VCaP (cell line): ENCODE results near the gene PRSS36.
A peak's percentile ranks its signal among the peaks of the same experiment; 100 is the strongest.
"Not testable (repeated sequence)": the region's sequence is repeated elsewhere in the genome, so short reads cannot be mapped to it uniquely, and the experiment has no call there.

ENCODE experiments used
- H3K27ac ChIP-seq: fragments of 450-650 bp; 2 replicates; pipeline ENCODE4 v1.5.1; 2017
- CTCF ChIP-seq: fragments of 450-650 bp; conservative IDR thresholded peaks from 2 replicates; pipeline ENCODE4 v1.5.1; 2017; ENCODE audit warnings: mild to moderate bottlenecking, moderate library complexity

PRSS36 gene

GRCh38 chr16:31149332-31149731 is 534 bp downstream of the PRSS36 start:
- TF ChIP-seq CTCF: no peak
- no peak overlapping the region for H3K27ac ChIP-seq

GRCh38 chr16:31148896-31149295 is 970 bp downstream of the PRSS36 start:
- no peak for TF ChIP-seq CTCF
- no peak overlapping the region for H3K27ac ChIP-seq

DNA sequence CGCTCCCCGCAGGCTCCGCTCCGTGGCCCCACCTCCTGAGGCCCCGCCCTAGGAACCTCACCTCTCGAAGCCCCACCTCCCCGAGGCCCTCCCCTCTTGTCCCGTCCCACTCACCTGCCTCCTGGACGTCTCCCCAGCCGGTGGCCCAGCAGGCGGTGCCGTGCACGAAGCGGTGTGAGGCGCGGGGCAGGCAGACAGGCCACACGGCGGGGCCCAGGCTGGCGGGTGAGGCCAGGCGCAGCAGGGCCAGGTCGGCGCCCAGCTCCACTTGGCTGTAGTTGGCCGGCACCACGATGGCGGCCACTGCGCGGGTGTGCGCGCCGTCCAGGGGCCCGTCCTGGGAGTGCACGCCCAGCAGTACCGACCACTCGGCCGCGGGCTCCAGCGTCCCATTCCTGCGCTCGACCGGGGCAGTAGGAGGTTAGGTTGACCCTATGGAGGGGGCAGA is 1.6 kb downstream of the PRSS36 start:
- no peak overlapping the region for H3K27ac ChIP-seq
- no peak for TF ChIP-seq CTCF

DNA sequence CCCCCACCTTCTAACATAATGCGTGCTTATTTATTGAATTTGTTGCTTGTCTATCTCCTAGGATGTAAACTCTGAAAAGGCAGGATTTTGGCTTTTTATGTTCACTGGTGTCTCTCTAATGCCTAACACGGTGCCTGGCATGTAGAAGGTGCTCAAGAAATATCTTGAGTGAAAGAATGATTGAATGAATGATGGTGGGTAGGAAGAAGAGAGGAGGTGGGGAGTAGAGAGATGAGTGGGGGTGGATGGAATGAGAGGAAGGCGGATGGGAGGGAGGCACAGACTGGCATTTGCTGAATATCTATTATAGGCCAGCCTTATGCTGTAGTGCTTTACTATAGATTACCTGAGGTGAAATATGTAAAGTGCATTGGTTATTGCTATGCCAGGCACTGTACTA is 2.3 kb downstream of the PRSS36 start:
- TF ChIP-seq CTCF: no peak
- H3K27ac ChIP-seq: no peak overlapping the region

DNA sequence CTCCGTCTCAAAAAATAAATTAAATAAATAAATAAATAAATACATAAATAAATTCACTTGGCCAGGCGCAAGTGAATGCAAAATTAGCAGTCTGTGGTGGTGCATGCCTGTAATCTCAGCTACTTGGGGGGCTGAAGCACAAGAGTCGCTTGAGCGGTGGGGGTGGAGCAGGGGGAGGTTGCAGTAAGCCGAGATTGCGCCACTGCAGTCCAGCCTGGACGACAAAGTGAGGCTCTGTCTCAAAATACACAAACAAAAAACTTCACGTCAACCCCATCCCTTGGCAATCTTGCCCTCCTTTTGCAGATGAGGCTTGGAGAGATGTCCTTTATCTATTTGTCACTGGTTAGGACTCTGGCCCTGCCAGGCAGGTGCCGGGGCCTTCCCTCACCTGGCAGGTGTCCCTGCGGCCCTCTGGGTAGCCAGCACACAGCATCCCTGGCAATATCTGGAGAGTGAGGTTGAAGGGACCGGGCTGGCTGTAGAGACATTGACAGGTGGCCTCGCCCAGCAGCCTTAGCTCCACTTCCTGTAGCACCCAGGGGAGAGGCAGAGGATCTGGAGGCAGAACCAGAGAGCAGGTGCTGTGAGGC is 4.4 kb downstream of the PRSS36 start:
- H3K27ac ChIP-seq: no peak overlapping the region
- TF ChIP-seq CTCF: no peak

DNA sequence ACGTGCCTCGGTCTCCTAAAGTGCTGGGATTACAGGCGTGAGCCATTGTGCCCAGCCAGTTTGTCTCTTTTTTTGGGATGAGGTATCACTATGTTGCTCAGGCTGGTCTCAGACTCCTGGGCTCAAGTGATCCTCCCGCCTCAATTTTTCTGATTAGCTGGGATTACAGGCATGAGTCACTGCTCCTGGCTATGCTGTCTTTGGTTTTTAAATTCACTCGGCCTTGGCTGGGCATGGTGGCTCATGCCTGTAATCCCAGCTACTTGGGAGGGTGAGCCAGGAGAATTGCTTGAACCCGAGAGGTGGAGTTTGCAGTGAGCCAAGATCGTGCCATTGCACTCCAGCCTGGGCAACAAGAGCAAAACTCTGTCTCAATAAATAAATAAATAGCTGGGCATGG is 5.4 kb downstream of the PRSS36 start:
- not testable (repeated sequence) for H3K27ac ChIP-seq

DNA sequence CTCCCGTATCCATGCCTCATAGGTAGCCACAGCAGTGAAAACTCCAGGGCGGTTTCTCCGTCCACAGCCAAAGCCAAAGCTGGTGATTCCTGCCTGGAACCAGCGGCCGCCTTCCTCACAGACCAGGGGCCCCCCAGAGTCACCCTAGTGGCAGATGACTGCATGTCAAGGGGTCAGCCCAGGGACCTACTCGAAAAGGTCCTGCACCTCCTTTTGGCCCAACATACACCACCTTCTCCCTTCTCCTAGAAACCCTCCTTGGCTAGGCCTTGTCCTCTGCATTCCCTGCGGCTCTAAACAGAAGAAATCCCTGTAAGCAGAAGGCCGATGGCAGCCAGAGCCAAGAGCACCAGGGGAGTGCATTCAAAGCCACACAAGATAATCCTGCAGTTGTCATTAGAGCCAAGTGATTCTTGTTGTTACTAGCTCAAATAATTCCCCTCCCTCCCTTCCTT is 6.1 kb downstream of the PRSS36 start:
- TF ChIP-seq CTCF: no peak
- no peak overlapping the region for H3K27ac ChIP-seq

DNA sequence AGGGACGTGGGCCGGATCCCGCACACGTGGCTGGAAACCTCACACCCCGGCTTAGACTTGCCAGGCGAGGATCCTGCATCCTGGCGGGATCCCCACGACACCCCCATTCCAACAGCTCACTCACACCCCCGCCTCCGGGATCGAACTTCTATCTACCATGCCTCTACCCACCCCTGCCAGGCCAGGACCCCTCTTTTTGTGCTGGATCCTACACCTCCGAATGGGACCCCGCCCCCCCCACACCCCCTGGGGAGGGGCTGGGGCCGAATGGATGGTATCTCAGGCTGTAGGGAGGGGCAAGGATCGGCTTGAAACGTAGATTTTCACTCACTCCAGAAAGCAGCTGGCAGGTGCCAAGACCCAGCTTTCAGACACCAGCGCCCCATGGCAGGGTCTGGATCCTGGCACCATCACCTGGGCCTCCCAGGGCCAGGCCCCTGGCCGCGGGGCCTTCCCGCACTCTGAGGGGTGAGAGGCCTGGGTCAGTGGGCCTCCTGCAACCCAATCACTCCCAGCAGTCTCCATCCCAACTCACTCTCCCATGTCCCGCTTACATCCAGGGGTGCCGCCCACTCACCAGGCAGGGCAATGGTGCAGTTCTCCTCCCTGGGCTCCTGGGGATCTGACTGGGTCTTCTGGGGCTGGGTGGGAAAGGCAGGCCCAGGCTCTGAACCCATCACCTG is 6.7 kb downstream of the PRSS36 start:
- TF ChIP-seq CTCF: no peak
- peak overlapping the region; percentile 73 for H3K27ac ChIP-seq
